Stimulated activated naive B cell treated with anti-CD40 and anti-IgM and Interleukin-4, amounts not matched to agents 10 μg/mL and 1 μg/mL and 100 μg/mL, for 72 hours (primary cell): ENCODE results near the gene ANKRD63.

Source experiments
- ATAC-seq, 2 donors: fragments of 150-1000 bp; cut with Tn5 transposase; replicated peaks; 2 replicates each; pipeline ENCODE4 v1.10.0; 2021; ENCODE audit warnings: moderate library complexity in 1 of 2
- DNase-seq: peaks from one replicate; pipeline ENCODE4 v3.0.0; 2021
- H3K27ac Mint-ChIP-seq: one replicate; pipeline ENCODE4 v1.8.0; 2022; ENCODE audit warnings: mild to moderate bottlenecking, mixed read lengths
- H3K27me3 Mint-ChIP-seq, 2 donors: one replicate each; pipeline ENCODE4 v1.8.0; 2022; ENCODE audit warnings: mixed read lengths in 2 of 2
- H3K36me3 Mint-ChIP-seq, 2 donors: one replicate each; pipeline ENCODE4 v1.8.0; 2022; ENCODE audit warnings: mixed read lengths in 2 of 2, mild to moderate bottlenecking in 1 of 2
- H3K4me1 Mint-ChIP-seq, 2 donors: one replicate each; pipeline ENCODE4 v1.8.0; 2022; ENCODE audit warnings: mixed read lengths in 2 of 2, mild to moderate bottlenecking in 1 of 2
- H3K4me3 Mint-ChIP-seq, 2 donors: one replicate each; pipeline ENCODE4 v1.8.0; 2022; ENCODE audit warnings: mild to moderate bottlenecking in 2 of 2, mixed read lengths in 2 of 2, moderate library complexity in 1 of 2
- H3K9me3 Mint-ChIP-seq, 2 donors: one replicate each; pipeline ENCODE4 v1.8.0; 2022; ENCODE audit warnings: mixed read lengths in 2 of 2, mild to moderate bottlenecking in 1 of 2

ANKRD63 gene

DNA sequence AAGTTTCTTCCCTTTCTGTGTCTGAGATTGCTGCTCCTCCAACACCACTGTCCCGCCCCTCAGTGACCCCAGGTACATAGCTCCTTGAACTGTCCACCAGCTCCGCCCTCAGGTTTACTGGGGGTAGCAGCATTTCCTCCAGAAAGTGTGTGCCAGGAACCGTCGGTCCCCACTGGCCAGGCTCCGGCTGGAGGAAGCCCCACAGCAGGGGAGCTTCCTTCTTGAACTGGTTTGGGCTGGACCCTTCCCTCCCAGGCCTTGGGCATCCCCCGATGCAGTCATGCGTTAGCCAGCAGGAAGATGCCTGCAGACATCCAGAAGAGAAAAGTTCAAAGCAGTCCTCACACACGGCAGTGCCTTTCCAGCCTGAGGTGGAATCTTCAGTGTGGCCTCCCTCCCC is 24.3 kb downstream of the ANKRD63 start:
- H3K27me3 Mint-ChIP-seq = peaks cover 13 to 23% of the 10 kb centered on the region in 2 donors

DNA sequence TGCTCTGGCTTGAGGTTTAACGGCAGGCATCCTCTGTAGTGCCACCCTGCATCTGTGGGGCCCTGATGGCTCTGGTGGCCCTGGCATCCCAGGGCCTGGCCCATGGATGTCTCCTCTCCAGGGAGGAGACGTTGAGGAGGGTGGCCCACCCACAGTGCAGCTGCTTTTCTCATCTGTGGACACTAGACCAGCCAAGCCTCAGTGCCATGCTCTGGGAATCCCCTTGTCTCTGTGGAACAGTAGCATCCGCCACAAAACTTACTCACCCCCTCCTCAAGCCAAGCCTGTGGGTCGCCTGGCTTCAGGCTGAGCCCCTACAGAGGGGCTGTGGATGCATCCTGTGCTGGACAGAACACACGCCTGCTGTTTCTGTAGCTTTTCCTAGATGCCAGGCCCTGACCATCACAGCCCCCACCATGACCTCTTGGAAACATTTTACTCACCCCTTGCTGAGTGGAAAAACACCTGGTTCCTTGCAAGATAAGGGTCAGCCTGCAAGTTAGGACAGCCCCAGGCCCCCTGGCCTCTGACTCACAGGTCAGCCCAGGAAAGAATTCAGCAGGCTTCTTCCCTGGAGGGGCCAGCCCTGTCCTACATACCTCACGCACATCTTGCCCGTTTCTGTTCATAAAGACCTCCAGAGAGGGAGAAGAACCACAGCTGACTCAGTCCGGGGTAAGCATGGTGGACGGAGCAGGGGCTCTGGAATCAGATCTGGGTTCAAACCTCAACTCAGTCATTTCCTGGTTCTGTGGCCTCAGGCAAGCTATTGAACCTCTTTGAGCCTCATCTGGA is 25.0 kb downstream of the ANKRD63 start:
- no peak for ATAC-seq
- peaks cover 20 to 30% of the 10 kb centered on the region in 2 donors for H3K27me3 Mint-ChIP-seq

More for the DNA sequence above, 24.3 kb downstream of the ANKRD63 start:
- no peak for DNase-seq
- H3K36me3 Mint-ChIP-seq = no peaks in the 10 kb centered on the region
- no peaks in the 10 kb centered on the region for H3K9me3 Mint-ChIP-seq
- peaks cover 3 to 4% of the 10 kb centered on the region in 2 donors for H3K4me1 Mint-ChIP-seq
- no peak overlapping the region for H3K4me3 Mint-ChIP-seq
- no peak overlapping the region for H3K27ac Mint-ChIP-seq
- ATAC-seq = no peak

DNA sequence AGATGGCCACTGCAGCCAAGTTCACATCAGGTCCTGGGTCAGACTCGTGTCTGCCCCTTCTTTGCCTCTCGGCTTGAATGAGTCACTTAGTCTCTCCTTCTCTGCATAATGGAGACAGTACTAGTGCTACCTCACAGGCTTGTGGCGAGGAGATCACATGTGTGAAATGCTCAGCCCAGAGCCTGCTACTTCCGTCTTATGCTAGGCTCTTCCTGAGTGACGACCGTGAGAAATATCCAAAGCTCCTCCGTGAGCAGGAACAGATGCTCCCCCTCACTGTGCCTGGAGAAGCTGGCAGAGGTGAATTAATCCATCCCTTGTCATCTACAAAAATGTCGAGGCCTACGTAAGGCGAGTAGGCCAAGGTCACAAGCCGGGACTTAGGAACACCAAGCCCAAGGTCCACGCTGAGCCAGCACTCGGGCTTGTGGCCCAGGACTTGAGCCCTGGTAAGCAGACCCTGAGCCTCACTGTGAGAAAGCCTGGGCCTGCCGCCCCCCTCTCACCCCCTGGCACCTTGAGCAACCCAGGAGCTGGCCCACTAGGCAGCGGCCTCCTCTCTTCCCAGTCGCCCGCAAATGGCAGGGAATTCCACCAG is 26.1 kb downstream of the ANKRD63 start:
- ATAC-seq = no peak

More for the DNA sequence above, 25.0 kb downstream of the ANKRD63 start:
- DNase-seq = no peak
- Mint-ChIP-seq H3K4me3 (no peak overlapping the region), H3K27ac (no peak overlapping the region), H3K4me1 (peaks cover 8 to 11% of the 10 kb centered on the region in 2 donors), H3K36me3 (no peaks in the 10 kb centered on the region), H3K9me3 (no peaks in the 10 kb centered on the region)

DNA sequence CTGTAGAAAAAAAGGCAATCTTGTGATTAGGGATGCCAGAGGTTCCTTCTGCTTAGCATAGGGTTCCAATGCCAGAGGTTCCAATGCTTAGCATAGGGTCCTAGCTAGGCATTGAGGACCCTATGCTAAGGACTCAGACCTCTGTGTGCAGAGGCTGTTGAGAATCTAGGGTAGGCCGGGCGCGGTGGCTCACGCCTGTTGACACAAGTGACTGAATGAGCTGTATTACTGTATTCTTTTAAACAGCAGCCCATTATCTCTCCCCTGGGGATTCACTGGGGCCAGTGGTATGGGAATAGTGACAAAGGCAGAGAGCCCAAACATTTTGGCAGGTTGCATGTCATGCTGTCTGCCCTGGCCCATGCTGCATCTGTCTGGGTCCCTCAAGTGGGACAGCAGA is 27.8 kb downstream of the ANKRD63 start:
- ATAC-seq = no peak
- Mint-ChIP-seq H3K4me3 (no peak overlapping the region), H3K27ac (peak overlapping the region; percentile 47)

More for the DNA sequence above, 26.1 kb downstream of the ANKRD63 start:
- H3K27me3 Mint-ChIP-seq = peaks cover 23 to 37% of the 10 kb centered on the region in 2 donors
- H3K27ac Mint-ChIP-seq = no peak overlapping the region
- H3K4me1 Mint-ChIP-seq = peaks cover 8 to 12% of the 10 kb centered on the region in 2 donors
- DNase-seq = no peak
- H3K9me3 Mint-ChIP-seq = no peaks in the 10 kb centered on the region
- no peaks in the 10 kb centered on the region for H3K36me3 Mint-ChIP-seq
- H3K4me3 Mint-ChIP-seq = no peak overlapping the region

DNA sequence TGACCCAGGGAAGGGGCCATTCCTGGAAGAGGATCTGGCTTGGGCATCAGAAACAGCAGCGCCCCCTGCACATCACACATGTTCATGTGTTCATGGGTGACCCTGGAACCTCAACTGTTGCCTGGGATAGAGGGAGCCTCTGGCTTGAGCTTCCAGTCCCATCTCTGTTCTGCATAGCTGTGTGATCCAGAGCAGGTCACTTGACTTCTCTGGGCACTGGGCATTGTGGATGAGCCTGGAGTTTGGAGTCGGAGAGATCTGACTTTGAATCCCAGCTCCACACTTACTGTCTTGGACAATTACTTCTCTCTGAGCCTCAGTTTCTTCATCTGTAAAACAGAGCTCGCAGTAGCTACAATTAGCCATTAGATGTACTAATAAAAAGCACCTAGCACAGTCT is 28.4 kb downstream of the ANKRD63 start:
- peaks cover 38 to 53% of the 10 kb centered on the region in 2 donors for H3K27me3 Mint-ChIP-seq
- no peaks in the 10 kb centered on the region for H3K9me3 Mint-ChIP-seq
- no peak overlapping the region for H3K27ac Mint-ChIP-seq
- ATAC-seq (no peak), DNase-seq (no peak)
- peaks cover 8 to 12% of the 10 kb centered on the region in 2 donors for H3K4me1 Mint-ChIP-seq
- no peak overlapping the region for H3K4me3 Mint-ChIP-seq
- H3K36me3 Mint-ChIP-seq = no peaks in the 10 kb centered on the region

More for the DNA sequence above, 27.8 kb downstream of the ANKRD63 start:
- Mint-ChIP-seq H3K27me3 (peaks cover 35 to 50% of the 10 kb centered on the region in 2 donors), H3K4me1 (peaks cover 8 to 12% of the 10 kb centered on the region in 2 donors), H3K36me3 (no peaks in the 10 kb centered on the region), H3K9me3 (no peaks in the 10 kb centered on the region)
- DNase-seq = no peak

DNA sequence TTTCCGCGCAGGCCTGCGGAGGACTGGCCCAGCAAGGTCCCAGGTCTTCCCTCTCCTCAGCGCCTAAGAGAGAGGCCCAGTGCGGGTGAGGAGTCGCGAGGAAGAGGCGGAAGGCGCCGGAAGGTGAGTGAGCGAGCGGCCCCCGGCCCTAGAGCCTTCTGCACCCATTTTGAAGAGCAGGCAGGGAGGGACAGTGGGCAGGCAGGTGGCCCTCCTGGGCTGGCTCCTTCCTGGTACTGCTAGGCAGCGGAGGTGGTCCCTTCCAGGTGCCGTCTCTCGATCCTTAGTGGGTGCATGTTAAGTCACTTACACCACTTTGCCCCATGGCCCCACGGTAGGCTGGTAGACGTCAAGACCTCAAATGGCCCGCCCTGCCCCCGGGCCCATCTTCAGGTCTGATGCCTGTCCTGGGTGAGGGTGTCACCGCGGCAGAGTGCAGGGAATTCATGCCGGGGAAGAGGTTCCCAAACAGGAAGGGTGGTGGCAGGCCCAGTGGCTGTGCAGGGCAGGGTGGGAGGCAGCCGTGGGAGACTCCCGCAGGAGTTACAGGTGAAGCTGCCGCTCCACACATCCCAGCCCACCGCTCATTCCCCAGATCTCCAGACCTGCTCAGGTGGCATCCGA is 29.6 kb downstream of the ANKRD63 start:
- Mint-ChIP-seq H3K4me1 (peaks cover 8 to 12% of the 10 kb centered on the region in 2 donors), H3K27me3 (peaks cover 32 to 49% of the 10 kb centered on the region in 2 donors), H3K9me3 (no peaks in the 10 kb centered on the region), H3K4me3 (peak overlapping the region; percentile 84 to 89), H3K36me3 (no peaks in the 10 kb centered on the region), H3K27ac (peak overlapping the region; percentile 65)
- DNase-seq (no peak), ATAC-seq (peak; percentile 44 to 50)

DNA sequence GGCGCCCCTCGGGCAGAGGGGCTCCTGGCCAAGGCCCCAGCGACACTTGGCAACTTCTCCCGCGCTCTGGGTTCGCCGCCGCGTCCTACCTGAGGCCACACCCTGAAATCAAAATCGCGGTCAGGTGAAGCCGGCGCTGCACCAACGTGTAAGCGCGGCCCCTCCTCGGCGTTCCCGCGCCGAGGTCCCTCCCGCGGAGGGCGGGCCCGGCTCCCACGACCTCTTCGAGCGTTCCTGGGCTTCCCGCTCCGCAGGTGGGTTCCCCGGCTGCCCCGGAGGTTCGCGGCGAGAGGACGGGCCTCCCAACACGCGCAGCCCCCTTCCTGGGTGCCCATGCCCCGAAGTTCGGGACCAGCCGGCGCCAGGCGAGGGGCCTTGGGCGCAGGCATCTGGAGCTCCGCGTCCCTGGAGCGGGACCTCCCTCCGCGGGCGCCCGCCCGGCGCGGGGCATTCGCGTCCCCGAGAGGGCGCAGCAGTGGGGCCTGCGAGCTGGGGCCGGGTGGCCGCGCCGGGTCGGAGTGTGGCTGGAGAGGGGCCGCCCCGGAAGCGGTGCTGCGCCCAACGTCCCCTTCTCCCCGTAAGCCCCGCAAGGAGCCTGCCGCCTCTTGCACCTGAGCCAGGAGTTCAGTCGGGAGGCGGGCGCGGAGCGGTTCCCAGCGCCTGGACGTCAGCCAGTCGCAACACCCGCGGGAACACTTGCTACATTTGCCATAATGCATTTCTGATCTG is 30.3 kb downstream of the ANKRD63 start:
- DNase-seq (no peak), ATAC-seq (peak; percentile 64 to 68)
- Mint-ChIP-seq H3K4me1 (peaks cover 8 to 12% of the 10 kb centered on the region in 2 donors), H3K36me3 (no peaks in the 10 kb centered on the region), H3K4me3 (peak overlapping the region; percentile 84 to 89), H3K9me3 (no peaks in the 10 kb centered on the region), H3K27ac (peak overlapping the region; percentile 65), H3K27me3 (peaks cover 32 to 44% of the 10 kb centered on the region in 2 donors)

DNA sequence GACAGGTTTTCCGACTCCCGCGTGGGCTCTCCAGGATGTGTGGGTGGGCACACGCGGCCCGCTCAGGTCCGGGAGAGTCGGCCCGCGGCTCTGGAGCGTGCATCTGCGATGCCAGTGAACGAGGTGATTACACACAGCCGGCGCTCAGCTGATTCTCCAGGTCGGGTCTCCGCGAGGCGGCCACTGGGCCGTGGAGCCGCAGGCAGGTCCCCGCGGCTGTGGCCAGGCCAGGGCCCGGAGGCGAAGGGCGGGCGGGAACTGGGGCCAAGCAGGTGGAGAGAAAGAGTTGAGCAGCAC is 30.8 kb downstream of the ANKRD63 start:
- no peak for DNase-seq
- Mint-ChIP-seq H3K36me3 (no peaks in the 10 kb centered on the region), H3K4me3 (peak overlapping the region; percentile 13 to 89), H3K4me1 (peaks cover 8 to 12% of the 10 kb centered on the region in 2 donors), H3K9me3 (no peaks in the 10 kb centered on the region), H3K27me3 (peaks cover 32 to 44% of the 10 kb centered on the region in 2 donors), H3K27ac (no peak overlapping the region)
- ATAC-seq = no peak

DNA sequence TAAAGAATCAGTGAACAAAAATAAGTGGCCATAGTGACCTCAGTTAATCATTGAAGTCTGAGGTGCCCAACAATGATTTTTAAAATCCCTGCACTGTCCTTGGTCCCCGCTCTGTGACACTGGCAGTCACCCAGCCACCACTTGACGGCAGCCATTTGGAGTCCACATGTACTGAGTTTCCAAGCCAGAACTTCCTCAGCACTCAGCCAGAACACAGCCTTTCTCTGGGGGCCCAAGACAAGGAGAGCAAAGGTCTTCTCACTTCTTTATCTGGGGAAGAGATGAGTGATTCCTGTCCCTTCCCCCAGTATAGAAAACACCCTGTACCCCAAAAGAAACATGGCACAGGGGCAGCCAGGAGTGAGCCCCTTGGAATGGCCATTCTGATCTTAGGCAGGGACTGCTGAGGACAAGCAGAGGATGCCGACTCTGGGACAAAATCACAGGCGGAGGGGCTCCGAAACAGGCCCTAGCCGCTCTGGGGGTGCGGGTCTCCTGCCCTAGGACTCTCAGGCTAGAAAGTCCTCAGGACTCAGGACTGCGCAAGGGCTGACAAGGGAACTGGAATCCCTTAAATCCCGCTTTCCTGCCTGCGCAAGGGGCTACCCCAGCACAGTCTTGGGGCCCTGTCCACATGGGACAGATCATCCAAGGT is 31.3 kb downstream of the ANKRD63 start:
- peaks cover 32 to 44% of the 10 kb centered on the region in 2 donors for H3K27me3 Mint-ChIP-seq
- ATAC-seq (no peak), DNase-seq (no peak)
- H3K36me3 Mint-ChIP-seq = no peaks in the 10 kb centered on the region
- no peaks in the 10 kb centered on the region for H3K9me3 Mint-ChIP-seq
- H3K4me1 Mint-ChIP-seq = peaks cover 8 to 12% of the 10 kb centered on the region in 2 donors
- no peak overlapping the region for H3K27ac Mint-ChIP-seq
- H3K4me3 Mint-ChIP-seq = peak overlapping the region in 1 of 2 donors; percentile 43

DNA sequence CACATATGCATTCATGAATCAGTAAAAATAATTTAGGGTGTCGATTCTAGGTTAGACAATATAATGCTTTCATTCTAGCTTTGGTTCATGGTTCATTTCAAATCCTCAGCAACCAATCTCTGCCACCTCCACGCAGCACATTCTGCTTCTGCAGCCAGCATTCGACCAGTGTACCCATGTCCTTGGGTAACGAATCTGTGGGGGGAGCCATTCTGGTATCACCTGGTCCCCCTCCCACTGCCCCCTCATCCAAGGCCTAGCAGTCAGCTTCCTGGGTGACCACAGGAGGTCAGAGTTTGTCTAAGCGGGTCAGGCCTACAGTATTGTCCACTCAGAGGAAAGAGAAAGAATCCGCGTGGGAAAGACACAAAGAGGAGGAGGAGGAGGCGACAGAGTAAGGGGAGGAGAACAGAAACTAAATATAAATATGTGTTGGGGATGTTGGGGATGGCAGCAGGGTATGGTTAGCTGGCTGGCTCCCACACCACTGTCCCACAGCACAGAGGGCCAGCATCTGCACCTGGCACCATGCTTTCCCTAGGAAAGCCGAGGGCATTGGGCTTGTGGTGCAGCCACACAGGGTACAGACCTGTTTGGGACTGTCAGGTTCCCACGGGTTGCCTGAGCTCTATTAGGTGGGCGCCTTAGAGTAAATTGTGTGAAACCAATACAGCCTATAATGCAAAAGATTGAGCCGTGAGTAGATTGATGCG is 31.9 kb downstream of the ANKRD63 start:
- peaks cover 8 to 12% of the 10 kb centered on the region in 2 donors for H3K4me1 Mint-ChIP-seq
- peaks cover 32 to 44% of the 10 kb centered on the region in 2 donors for H3K27me3 Mint-ChIP-seq
- ATAC-seq (no peak), DNase-seq (no peak)
- no peak overlapping the region for H3K4me3 Mint-ChIP-seq
- H3K36me3 Mint-ChIP-seq = no peaks in the 10 kb centered on the region
- no peaks in the 10 kb centered on the region for H3K9me3 Mint-ChIP-seq
- no peak overlapping the region for H3K27ac Mint-ChIP-seq

DNA sequence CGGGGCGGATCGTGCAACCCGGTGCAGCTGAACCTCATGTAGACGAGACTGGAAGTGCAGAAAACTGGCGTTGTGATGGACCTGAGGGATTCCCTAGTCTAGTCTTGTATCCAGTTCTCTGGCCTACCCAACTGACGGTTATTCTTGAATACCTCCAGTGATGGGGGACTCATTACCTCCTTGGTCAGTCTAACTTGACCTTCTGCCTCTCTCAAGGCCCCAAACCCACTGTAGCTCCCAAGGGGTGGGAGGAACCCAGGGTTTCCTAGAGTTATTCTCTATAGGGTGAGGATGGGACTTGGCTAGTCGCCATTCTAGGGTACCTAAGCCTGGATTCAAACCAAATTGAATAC is 32.6 kb downstream of the ANKRD63 start:
- Mint-ChIP-seq H3K27me3 (peaks cover 32 to 44% of the 10 kb centered on the region in 2 donors), H3K4me1 (peaks cover 8 to 12% of the 10 kb centered on the region in 2 donors), H3K36me3 (no peaks in the 10 kb centered on the region), H3K27ac (no peak overlapping the region), H3K4me3 (no peak overlapping the region), H3K9me3 (no peaks in the 10 kb centered on the region)
- ATAC-seq = no peak
- DNase-seq = no peak

DNA sequence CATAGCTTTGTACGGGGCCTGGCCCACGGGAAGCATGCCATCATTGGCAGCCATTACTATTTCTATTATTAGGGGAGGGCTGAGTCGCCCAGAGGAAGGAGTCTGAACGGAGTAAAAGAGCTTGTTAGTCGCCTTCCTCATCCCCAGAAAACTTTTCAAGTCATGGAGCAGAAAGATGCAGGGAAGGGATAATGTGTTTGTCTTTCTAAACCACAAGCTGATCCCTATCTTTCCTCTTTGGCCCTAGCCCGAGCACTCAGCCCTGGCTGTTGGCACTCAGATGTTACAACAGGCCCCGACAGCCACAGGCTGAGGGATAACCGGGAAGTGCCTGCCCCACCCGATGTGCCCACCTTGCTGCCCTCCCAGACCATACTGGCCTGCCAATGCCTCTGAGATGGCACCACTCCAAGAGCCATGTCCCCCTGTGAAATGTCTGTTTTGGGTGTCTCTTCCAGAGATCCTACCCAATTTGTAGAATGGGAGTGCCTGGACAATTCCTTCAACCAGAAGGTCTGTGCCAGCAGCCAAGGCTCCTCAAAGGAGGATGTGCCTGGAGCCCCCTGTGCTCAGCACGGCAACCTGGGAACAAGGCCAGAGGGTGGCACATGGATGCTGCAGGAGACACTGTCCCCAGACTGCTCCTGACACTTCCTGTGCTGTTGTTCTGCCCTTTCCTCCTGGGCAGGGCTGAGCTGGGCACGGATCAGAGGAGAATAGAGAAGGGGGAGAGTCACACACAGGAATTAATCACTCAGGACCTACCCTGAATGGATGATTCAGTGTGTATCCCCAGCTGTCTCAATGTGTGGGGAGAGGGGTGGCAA is 33.2 kb downstream of the ANKRD63 start:
- Mint-ChIP-seq H3K9me3 (no peaks in the 10 kb centered on the region), H3K27me3 (peaks cover 32 to 42% of the 10 kb centered on the region in 2 donors), H3K36me3 (no peaks in the 10 kb centered on the region), H3K27ac (no peak overlapping the region), H3K4me3 (no peak overlapping the region), H3K4me1 (peaks cover 8 to 12% of the 10 kb centered on the region in 2 donors)
- DNase-seq (no peak), ATAC-seq (no peak)
